NK-92 (cell line): Measurements from ENCODE around the gene ZNF467.

Experiments used
- DNase-seq: peaks from one replicate; lab custom pipeline; 2025; ENCODE audit not compliant: unreplicated experiment; lab: John Stamatoyannopoulos, UW

The ZNF467 gene

GRCh38 chr7:149772241-149772955, 990 bp downstream of the ZNF467 start:
- no peak for DNase-seq

GRCh38 chr7:149771720-149772240, 1.6 kb downstream of the ZNF467 start:
- no peak for DNase-seq

GRCh38 chr7:149770728-149771636, 2.4 kb downstream of the ZNF467 start:
- no peak for DNase-seq

GRCh38 chr7:149769915-149770314, 3.5 kb downstream of the ZNF467 start:
- no peak for DNase-seq

- DNase-seq: no peak
Observed at GRCh38 chr7:149768931-149769330, 4.5 kb downstream of the ZNF467 start.

GRCh38 chr7:149767068-149767467, 6.3 kb downstream of the ZNF467 start:
- DNase-seq: no peak

GRCh38 chr7:149766135-149766675, 7.2 kb downstream of the ZNF467 start:
- DNase-seq: no peak

GRCh38 chr7:149765399-149766121, 7.8 kb downstream of the ZNF467 start:
- DNase-seq: no peak

- no peak for DNase-seq
Observed at GRCh38 chr7:149764481-149765398, 8.6 kb downstream of the ZNF467 start.

- no peak for DNase-seq
Observed at GRCh38 chr7:149763563-149764240, 9.7 kb downstream of the ZNF467 start.

GRCh38 chr7:149762610-149763009, 10.8 kb downstream of the ZNF467 start:
- DNase-seq: no peak

- no peak for DNase-seq
Observed at GRCh38 chr7:149762089-149762488, 11.3 kb downstream of the ZNF467 start.

- DNase-seq: no peak
Observed at GRCh38 chr7:149761307-149761706, 12.1 kb downstream of the ZNF467 start.

GRCh38 chr7:149760538-149760937, 12.8 kb downstream of the ZNF467 start:
- no peak for DNase-seq

GRCh38 chr7:149759093-149759860, 14.1 kb downstream of the ZNF467 start:
- DNase-seq: no peak

- DNase-seq: no peak
Observed at GRCh38 chr7:149753375-149754233, 19.8 kb downstream of the ZNF467 start.

GRCh38 chr7:149752646-149753045, 20.7 kb downstream of the ZNF467 start:
- no peak for DNase-seq
